ENCODE data around the gene NUDCD3. TPM values are rescaled to one million over a fixed set of nuclear protein-coding genes. Genes with fewer than 3 reads are reported as not detected.
A peak's percentile ranks its signal among the peaks of the same experiment; 100 is the strongest.

The NUDCD3 gene
- total RNA-seq, 3 donors from 2014 or later: 52.1 to 64.0 (median 60.0) TPM

DNA sequence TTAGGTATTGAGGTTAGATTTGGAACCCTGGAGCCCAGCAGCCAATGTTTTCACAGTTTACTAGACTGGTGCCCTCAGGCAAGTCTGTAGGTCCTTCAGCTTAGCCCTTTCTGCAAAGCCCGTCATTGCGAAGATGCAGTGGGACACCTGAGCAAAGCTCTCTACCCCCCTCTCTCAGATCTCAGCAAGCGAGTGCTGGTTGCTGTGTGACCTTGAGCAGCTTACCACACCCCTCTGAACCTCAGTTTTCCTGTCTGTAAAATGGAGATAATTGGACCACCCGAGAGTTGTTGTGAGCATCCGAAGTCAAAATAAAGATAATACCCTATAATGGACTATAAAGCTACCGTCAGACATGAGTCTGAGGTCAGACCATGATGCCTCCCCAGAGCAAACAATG, 47.0 kb upstream of the NUDCD3 start:
- TF ChIP-seq POLR2AphosphoS5 (IDR thresholded peaks at IDR 0.05): no peak
- Histone ChIP-seq H3K4me3 (no peak overlapping the region), H3K27ac (no peak overlapping the region), H3K27me3 (no peaks in the 10 kb centered on the region), H3K4me1 (no peaks in the 10 kb centered on the region), H3K36me3 (no peaks in the 10 kb centered on the region), H3K9me3 (no peaks in the 10 kb centered on the region)
- intact Hi-C loops (cut with DNase I; ENCODE audit: low total_unique reads): no loop called here
- DNase-seq (ENCODE audit: low spot score in 2 of 2): no peak

DNA sequence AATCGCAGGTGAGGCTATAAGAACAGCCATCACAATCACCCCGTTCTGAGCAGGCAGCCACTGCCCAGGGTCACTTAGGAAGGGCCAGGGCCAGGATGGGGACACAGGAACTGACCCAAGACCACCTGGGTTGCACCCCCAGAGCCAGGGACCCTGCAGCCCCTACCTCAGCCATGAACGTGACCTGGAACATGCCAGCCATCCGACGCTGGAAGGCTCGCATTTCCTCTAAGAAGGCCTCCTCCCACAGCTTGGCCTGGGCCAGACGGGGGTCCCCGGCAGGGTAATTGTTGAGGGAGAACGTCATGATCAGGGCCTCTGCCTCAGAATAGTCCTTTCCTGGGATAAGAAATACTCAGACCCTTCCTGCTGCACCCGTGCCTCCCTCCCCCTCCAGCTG, 45.6 kb upstream of the NUDCD3 start:
- Histone ChIP-seq H3K27me3 (no peaks in the 10 kb centered on the region), H3K36me3 (no peaks in the 10 kb centered on the region), H3K4me3 (no peak overlapping the region), H3K27ac (no peak overlapping the region), H3K4me1 (no peaks in the 10 kb centered on the region), H3K9me3 (no peaks in the 10 kb centered on the region)
- DNase-seq (ENCODE audit: low spot score in 2 of 2): no peak
- intact Hi-C loops (cut with DNase I; ENCODE audit: low total_unique reads): no loop called here
- TF ChIP-seq POLR2AphosphoS5 (IDR thresholded peaks at IDR 0.05) (no peak), POLR2A (IDR thresholded peaks at IDR 0.05) (no peak)
- TF ChIP-seq, protein P1, sequence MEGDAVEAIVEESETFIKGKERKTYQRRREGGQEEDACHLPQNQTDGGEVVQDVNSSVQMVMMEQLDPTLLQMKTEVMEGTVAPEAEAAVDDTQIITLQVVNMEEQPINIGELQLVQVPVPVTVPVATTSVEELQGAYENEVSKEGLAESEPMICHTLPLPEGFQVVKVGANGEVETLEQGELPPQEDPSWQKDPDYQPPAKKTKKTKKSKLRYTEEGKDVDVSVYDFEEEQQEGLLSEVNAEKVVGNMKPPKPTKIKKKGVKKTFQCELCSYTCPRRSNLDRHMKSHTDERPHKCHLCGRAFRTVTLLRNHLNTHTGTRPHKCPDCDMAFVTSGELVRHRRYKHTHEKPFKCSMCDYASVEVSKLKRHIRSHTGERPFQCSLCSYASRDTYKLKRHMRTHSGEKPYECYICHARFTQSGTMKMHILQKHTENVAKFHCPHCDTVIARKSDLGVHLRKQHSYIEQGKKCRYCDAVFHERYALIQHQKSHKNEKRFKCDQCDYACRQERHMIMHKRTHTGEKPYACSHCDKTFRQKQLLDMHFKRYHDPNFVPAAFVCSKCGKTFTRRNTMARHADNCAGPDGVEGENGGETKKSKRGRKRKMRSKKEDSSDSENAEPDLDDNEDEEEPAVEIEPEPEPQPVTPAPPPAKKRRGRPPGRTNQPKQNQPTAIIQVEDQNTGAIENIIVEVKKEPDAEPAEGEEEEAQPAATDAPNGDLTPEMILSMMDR (IDR thresholded peaks at IDR 0.05): no peak

DNA sequence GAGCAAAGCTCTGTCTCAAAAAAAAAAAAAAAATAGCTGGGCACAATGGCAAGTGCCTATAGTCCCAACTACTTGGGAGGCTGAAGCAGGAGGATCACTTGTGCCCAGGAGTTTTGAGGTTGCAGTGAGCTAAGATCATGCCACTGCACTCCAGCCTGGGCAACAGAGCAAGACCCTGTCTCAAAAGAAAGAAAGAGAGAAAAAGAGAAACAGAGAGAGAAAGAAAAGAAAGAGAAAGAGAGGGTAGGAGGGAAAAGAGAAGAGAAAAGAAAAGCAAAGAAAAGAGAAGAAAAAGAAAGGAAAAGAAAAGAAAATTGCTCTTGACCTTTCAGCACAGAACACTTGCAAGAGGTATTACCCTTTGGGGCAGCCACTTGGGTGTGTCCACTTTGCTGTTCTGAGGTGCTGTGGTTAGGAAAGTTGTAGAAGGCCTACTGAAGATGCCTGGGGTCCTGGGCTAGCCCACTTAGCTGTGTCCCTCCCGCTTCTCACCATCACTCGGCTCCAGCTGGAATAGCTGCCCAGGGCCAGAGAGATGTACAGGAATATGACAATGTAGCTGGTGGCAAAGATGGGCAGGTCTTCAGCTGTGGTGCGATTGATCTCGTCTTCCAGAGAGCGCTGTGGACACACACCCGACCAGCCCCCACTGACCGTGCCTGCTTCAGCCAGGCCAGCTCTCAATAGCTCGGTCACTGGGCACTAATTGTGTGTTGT, 45.0 kb upstream of the NUDCD3 start:
- no peaks in the 10 kb centered on the region for H3K9me3 ChIP-seq

DNA sequence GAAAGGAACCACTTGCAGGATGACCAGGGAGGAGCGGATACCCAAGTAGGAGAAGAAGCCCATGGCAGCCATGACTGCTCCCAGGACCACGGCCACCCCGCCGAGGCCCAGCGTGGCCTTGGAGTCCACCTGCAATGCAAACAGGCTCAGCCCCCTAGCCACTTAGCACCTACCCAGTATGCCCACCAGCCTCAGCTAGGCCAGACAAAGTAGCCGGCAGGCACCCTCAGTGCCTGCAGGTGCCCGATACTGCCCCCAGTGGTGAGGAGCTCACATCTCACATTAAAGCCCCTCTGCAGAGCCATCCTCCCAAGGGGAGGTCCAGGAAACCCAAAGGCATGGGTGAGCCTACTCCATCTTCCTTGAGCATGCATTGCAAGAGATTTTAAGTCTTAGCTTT, 44.0 kb upstream of the NUDCD3 start:
- TF ChIP-seq, protein P1 (IDR thresholded peaks at IDR 0.05): peak in 2 of 3 donors; percentile 11 to 22
- TF ChIP-seq POLR2A (IDR thresholded peaks at IDR 0.05) (no peak), POLR2AphosphoS5 (IDR thresholded peaks at IDR 0.05) (no peak)
- no peaks in the 10 kb centered on the region for H3K9me3 ChIP-seq
- no peak for DNase-seq (ENCODE audit: low spot score in 2 of 2)
- no peaks in the 10 kb centered on the region for H3K27me3 ChIP-seq
- H3K4me3 ChIP-seq: no peak overlapping the region
- H3K4me1 ChIP-seq: no peaks in the 10 kb centered on the region
- no peaks in the 10 kb centered on the region for H3K36me3 ChIP-seq
- intact Hi-C loops (cut with DNase I; ENCODE audit: low total_unique reads): no loop called here
- H3K27ac ChIP-seq: no peak overlapping the region

More for the DNA sequence above, 45.0 kb upstream of the NUDCD3 start:
- Histone ChIP-seq H3K4me1 (no peaks in the 10 kb centered on the region), H3K4me3 (no peak overlapping the region), H3K36me3 (no peaks in the 10 kb centered on the region), H3K27me3 (no peaks in the 10 kb centered on the region), H3K27ac (no peak overlapping the region)
- intact Hi-C loops (cut with DNase I; ENCODE audit: low total_unique reads): no loop called here
- no peak for DNase-seq (ENCODE audit: low spot score in 2 of 2)
- TF ChIP-seq, protein P1 (IDR thresholded peaks at IDR 0.05): no peak
- TF ChIP-seq POLR2A (IDR thresholded peaks at IDR 0.05) (no peak), POLR2AphosphoS5 (IDR thresholded peaks at IDR 0.05) (no peak)

DNA sequence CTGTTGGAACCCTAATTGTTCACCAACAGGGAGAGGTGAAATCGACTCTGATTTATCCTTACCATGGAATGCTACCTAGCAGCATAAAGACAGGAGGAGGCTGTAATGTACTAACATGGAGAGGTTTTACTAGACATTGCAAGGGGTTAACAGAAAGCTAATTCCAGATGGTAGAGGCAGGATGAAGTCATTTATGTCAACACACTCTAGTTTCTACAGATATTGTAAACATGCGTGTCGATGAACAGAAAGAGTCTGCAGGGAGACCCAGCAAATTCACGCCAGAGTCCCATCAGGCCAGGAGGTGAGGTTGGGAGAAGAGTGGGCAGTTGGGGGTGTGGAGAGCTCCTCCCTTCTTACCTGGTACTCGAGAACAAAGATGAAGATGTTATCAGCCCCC, 43.6 kb upstream of the NUDCD3 start:
- no peak overlapping the region for H3K4me3 ChIP-seq
- H3K27me3 ChIP-seq: no peaks in the 10 kb centered on the region
- DNase-seq (ENCODE audit: low spot score in 2 of 2): no peak
- H3K36me3 ChIP-seq: no peaks in the 10 kb centered on the region
- H3K27ac ChIP-seq: no peak overlapping the region
- no peaks in the 10 kb centered on the region for H3K9me3 ChIP-seq
- TF ChIP-seq, protein P1 (IDR thresholded peaks at IDR 0.05): no peak
- TF ChIP-seq POLR2AphosphoS5 (IDR thresholded peaks at IDR 0.05): no peak
- TF ChIP-seq POLR2A (IDR thresholded peaks at IDR 0.05): no peak
- no peaks in the 10 kb centered on the region for H3K4me1 ChIP-seq
- intact Hi-C loops (cut with DNase I; ENCODE audit: low total_unique reads): no loop called here
